ENCODE results near the gene NTN1.

Gene NTN1

GRCh38 chr17:9006175-9006767 lies 15.0 kb upstream of the NTN1 start:
- DNase-seq (ENCODE audit: low read depth) = no peak

GRCh38 chr17:9007052-9007714 lies 14.1 kb upstream of the NTN1 start:
- DNase-seq (ENCODE audit: low read depth) = no peak

DNA sequence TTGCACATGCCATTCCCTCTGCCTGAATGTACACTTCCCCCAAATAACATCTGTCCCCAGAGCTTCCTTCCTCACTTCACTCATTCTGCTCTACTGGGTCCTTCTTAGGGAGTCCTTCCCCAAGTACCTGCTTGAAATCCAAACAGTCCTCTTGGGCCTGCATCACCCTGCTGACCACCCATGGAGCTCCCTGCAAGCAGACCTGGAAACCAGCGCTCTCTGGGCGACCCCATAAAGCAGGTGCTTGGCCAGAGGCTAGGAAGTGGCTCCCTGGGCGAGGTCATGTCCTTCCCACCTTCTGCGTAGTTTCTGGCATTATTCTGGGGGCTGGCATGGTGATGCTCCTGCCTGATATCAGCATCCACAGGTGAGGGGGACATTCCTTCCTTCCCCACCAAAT lies 12.2 kb upstream of the NTN1 start:
- DNase-seq (ENCODE audit: low read depth) = no peak

GRCh38 chr17:9009737-9010136 lies 11.6 kb upstream of the NTN1 start:
- no peak for DNase-seq (ENCODE audit: low read depth)

DNA sequence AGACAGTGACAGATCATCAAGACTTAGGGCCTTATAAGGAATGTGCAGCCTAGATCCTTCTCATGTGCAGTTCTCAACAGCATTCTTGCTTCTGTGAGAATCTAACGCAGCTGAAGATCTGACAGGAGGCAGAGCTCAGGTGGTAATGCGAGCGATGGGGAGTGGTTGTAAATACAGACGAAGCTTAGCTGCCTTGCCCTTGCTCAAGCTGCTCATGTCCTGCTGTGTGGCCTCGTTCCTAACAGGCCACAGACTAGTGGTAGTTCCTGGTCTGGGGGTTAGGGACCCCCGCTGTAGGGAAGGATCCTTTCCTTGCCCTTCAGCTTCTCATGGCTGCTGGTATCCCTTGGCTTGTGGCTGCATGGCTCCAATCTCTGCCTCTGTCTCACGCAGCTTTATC lies 10.3 kb upstream of the NTN1 start:
- DNase-seq (ENCODE audit: low read depth) = no peak

GRCh38 chr17:9016941-9017552 lies 4.3 kb upstream of the NTN1 start:
- DNase-seq (ENCODE audit: low read depth) = no peak

GRCh38 chr17:9018726-9019125 lies 2.6 kb upstream of the NTN1 start:
- no peak for DNase-seq (ENCODE audit: low read depth)

GRCh38 chr17:9020096-9020823 lies 1.1 kb upstream of the NTN1 start:
- DNase-seq (ENCODE audit: low read depth) = no peak

DNA sequence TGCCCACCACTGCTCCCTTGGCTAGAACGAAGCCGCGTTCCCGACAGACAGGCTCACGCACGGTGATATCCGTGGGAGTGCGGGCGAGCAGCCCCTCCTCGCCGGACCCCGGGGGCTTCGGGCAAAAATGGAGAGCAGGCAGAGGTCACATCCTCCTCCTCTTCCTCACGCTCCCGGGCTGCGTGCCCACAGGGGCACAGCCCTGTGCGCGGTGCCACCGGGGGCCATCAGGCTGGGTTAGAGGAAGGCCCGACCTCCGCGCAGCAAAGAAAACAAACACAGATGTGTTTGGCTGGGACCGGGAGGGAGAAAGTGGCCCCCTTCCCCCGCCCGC lies 519 bp upstream of the NTN1 start:
- DNase-seq (ENCODE audit: low read depth) = no peak

DNA sequence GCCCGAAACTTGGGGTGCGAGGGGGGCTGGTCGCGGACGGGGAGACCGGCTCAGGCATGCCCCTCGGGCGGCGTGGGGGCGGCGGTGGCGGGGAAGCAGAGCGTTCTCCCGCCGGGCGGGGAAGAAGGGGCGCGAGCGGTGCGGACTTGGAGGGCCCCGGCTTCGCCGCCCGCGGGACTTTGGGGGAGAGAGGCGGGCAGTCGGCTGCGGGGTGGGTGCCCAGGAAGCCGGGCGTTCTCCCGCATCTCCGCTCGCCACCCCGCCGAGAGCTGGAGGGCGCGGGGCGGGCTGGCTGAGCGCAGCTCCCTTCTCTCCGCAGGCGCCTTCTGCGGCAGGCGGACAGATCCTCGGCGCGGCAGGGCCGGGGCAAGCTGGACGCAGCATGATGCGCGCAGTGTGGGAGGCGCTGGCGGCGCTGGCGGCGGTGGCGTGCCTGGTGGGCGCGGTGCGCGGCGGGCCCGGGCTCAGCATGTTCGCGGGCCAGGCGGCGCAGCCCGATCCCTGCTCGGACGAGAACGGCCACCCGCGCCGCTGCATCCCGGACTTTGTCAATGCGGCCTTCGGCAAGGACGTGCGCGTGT lies 772 bp downstream of the NTN1 start:
- no peak for DNase-seq (ENCODE audit: low read depth)

GRCh38 chr17:9022573-9023391 lies 1.5 kb downstream of the NTN1 start:
- DNase-seq (ENCODE audit: low read depth) = no peak

DNA sequence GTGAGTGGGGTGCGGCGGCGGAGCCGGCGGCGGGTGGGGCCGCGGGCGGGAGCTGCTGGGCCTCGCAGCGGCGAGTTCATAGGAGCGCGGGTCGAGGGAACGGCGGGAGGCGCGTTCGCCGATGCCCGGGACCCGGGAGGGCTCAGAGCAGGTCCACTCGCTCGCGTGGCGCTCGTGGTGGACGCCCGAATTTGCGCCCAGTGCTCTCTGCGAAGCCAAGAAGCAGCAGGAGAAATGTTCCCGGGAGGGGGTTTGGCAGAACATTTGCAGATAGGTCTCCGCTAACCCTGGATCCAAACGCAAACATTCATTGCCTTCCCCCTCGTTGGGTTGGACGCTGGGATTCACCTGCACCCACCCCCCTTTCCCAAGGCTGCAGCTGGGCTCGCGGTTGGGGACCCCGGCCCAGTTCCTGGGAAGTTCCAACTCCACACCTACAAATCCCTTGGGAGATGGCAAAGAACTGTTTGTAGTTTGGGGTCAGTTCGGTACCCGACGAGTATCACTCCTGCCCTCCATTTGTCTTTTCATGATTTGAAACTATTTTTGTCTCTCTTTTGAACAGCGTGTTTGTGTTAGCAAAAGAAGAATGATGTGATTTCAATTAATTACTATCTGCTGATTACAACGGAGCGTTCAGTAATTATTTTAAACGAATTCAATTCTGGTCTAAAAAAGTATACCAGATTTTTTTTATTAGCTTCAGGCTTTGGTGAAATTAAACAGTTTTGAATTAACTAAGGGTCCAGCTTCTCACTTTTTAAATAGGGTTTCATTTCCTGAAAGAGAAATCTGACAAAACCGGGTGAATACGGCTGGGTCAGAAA lies 2.3 kb downstream of the NTN1 start:
- DNase-seq (ENCODE audit: low read depth) = no peak

GRCh38 chr17:9024497-9024896 lies 3.2 kb downstream of the NTN1 start:
- no peak for DNase-seq (ENCODE audit: low read depth)

DNA sequence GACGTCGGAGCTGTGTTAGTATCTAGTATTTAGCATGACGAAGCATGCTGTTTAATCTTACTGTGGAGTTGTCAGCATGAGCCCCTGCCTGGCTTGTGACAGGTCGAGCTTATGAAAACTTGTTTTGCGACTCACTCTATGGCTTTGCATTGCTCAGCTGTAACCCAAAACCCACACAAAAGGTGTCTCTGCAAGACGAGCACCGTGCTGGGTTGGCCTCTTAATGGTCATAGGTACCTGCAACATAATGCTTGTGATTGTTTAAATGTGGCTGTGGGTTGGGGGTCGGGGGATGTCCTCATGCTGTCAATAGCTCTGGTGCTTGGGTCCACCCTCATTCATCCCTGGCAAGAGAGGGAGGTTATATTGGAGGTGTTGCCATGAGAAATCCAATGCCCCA lies 5.4 kb downstream of the NTN1 start:
- no peak for DNase-seq (ENCODE audit: low read depth)

- no peak for DNase-seq (ENCODE audit: low read depth)
Measured at GRCh38 chr17:9028202-9028987, 7.1 kb downstream of the NTN1 start.

GRCh38 chr17:9028988-9029570 lies 7.8 kb downstream of the NTN1 start:
- no peak for DNase-seq (ENCODE audit: low read depth)

- no peak for DNase-seq (ENCODE audit: low read depth)
Measured at GRCh38 chr17:9032151-9032550, 10.8 kb downstream of the NTN1 start.

DNA sequence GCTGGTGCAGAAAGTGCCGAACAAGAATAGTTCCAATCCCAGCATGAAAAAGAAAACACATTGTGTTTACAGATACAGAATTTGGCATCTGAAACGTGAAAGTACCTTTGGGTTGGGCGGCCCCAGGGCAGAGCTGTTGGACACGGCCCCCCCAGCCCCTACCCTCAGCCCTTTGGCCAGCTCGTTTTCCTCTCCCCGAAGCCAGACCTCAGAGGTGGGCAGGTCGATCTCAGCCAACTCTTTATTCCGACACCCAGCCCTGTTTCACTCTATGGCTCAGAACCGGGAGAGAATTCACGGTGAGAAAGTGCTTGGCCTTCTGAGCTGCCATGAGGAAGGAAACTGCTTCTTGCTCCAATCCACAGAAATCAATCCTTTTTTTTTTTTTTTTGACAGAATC lies 11.3 kb downstream of the NTN1 start:
- no peak for DNase-seq (ENCODE audit: low read depth)

- DNase-seq (ENCODE audit: low read depth) = no peak
Measured at GRCh38 chr17:9035249-9035648, 13.9 kb downstream of the NTN1 start.

GRCh38 chr17:9036336-9036735 lies 15.0 kb downstream of the NTN1 start:
- no peak for DNase-seq (ENCODE audit: low read depth)

All from GM04503 (cell line).